ENCODE results near the gene ASIC4.

Gene ASIC4

DNA sequence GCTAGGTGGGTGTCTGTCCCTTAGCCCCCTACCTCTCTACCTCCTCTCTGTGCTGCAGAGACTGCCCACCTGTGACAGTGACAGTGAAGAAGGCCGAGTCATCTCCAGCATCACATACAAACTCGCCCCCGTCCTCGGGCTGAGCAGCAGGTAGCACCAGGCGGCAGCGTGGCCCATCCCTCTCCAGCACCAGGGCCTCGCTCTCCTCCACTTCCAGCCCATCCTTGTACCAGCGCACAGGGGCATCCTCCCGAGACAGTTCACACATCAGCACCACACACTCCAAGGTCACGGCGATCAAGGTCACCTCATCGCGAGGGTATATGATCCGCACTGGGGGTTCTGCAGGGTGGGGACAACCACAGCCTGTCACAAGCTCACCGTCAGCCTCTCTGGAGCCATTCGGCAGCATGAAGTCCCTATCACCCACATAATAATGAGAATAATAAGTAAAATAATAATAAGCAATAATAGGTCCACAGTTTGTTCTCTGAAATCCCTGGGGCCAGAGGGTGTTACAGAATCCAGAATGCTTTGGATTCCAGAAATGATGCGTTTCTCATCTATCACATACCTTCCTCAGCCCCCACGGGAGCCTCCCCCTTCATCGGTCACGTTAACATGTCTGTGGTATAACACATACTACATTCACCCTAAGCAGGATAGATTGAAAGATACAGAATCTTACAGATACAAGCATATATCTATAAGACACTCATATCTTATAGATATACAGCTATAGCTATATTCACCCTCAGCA, 45.1 kb downstream of the ASIC4 start:
- no peaks in the 10 kb centered on the region for H3K9me3 ChIP-seq (ENCODE audit: control insufficient read depth in 1 of 2, low read length in 2 of 2)
- H3K9ac ChIP-seq (ENCODE audit: low read depth in 1 of 2, low read length in 2 of 2) = no peak overlapping the region
- no peak overlapping the region for H3K27ac ChIP-seq (ENCODE audit: low read depth, low read length)
- no peak overlapping the region for H3K4me3 ChIP-seq (ENCODE audit: low read depth in 1 of 2, low read length in 2 of 2)
- H3K27me3 ChIP-seq (ENCODE audit: control insufficient read depth in 1 of 2, insufficient read depth in 2 of 2, low read length in 2 of 2) = peaks cover 0 to 3% of the 10 kb centered on the region in 2 donors
- H3K4me1 ChIP-seq (ENCODE audit: control insufficient read depth in 1 of 2, insufficient read depth in 2 of 2, low read length in 2 of 2) = no peaks in the 10 kb centered on the region
- no peaks in the 10 kb centered on the region for H3K36me3 ChIP-seq (ENCODE audit: control insufficient read depth in 1 of 2, insufficient read depth in 2 of 2, low read length in 2 of 2)

DNA sequence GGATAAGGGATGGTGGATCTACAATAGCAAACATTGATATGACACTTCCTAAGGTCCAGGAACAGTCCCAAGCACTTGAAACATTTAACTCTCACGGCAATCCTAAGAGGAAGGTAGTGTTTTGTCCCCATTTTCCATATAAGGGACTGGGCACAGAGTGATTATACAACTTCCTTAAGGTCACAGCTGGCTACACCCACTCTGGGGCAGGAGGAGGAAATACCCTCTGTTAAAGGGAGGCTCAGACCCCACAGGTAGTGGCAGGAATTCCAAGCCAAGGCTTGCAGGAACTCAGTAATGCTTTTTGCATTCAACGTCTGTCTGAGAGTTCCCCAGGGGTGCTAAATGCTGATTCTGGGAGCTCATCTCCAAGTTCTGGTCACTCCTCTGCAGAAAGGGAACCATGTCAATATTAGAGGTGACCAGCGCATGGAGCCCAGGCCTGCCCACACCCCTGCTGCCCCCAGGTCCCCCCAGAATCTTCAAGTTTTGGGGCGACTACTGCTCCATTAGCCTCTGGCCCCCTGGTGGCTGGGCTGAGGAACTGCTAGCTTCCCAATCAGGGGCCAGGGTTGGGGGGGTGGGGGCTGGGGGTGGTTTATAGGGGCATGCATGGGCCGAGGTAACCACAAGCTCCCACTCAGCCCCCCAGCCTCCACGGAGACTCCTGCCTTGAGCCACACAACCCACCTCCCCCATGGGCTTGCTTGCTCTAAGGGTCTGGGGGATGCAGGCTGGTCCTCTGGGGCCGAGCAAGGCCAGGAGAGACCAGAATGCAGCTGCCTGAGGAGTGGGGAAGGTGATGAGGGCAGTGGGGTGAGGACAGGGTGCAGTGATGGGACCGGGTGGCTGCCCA, 46.0 kb downstream of the ASIC4 start:
- Histone ChIP-seq H3K27ac (ENCODE audit: low read depth, low read length) (no peak overlapping the region), H3K9me3 (ENCODE audit: control insufficient read depth in 1 of 2, low read length in 2 of 2) (no peaks in the 10 kb centered on the region), H3K4me3 (ENCODE audit: low read depth in 1 of 2, low read length in 2 of 2) (no peak overlapping the region), H3K4me1 (ENCODE audit: control insufficient read depth in 1 of 2, insufficient read depth in 2 of 2, low read length in 2 of 2) (no peaks in the 10 kb centered on the region), H3K9ac (ENCODE audit: low read depth in 1 of 2, low read length in 2 of 2) (no peak overlapping the region), H3K27me3 (ENCODE audit: control insufficient read depth in 1 of 2, insufficient read depth in 2 of 2, low read length in 2 of 2) (no peaks in the 10 kb centered on the region), H3K36me3 (ENCODE audit: control insufficient read depth in 1 of 2, insufficient read depth in 2 of 2, low read length in 2 of 2) (no peaks in the 10 kb centered on the region)

GRCh38 chr2:219560893-219561178, 46.6 kb downstream of the ASIC4 start:
- H3K4me1 ChIP-seq (ENCODE audit: control insufficient read depth in 1 of 2, insufficient read depth in 2 of 2, low read length in 2 of 2) = peaks cover 2 to 5% of the 10 kb centered on the region in 2 donors
- no peak overlapping the region for H3K9ac ChIP-seq (ENCODE audit: low read depth in 1 of 2, low read length in 2 of 2)
- no peaks in the 10 kb centered on the region for H3K27me3 ChIP-seq (ENCODE audit: control insufficient read depth in 1 of 2, insufficient read depth in 2 of 2, low read length in 2 of 2)
- no peak overlapping the region for H3K27ac ChIP-seq (ENCODE audit: low read depth, low read length)
- no peaks in the 10 kb centered on the region for H3K9me3 ChIP-seq (ENCODE audit: control insufficient read depth in 1 of 2, low read length in 2 of 2)
- H3K36me3 ChIP-seq (ENCODE audit: control insufficient read depth in 1 of 2, insufficient read depth in 2 of 2, low read length in 2 of 2) = no peaks in the 10 kb centered on the region
- H3K4me3 ChIP-seq (ENCODE audit: low read depth in 1 of 2, low read length in 2 of 2) = no peak overlapping the region

GRCh38 chr2:219561179-219562048, 47.1 kb downstream of the ASIC4 start:
- H3K4me1 ChIP-seq (ENCODE audit: control insufficient read depth in 1 of 2, insufficient read depth in 2 of 2, low read length in 2 of 2) = peaks cover 4 to 6% of the 10 kb centered on the region in 2 donors
- H3K36me3 ChIP-seq (ENCODE audit: control insufficient read depth in 1 of 2, insufficient read depth in 2 of 2, low read length in 2 of 2) = no peaks in the 10 kb centered on the region
- no peak overlapping the region for H3K27ac ChIP-seq (ENCODE audit: low read depth, low read length)
- H3K9me3 ChIP-seq (ENCODE audit: control insufficient read depth in 1 of 2, low read length in 2 of 2) = no peaks in the 10 kb centered on the region
- no peaks in the 10 kb centered on the region for H3K27me3 ChIP-seq (ENCODE audit: control insufficient read depth in 1 of 2, insufficient read depth in 2 of 2, low read length in 2 of 2)
- no peak overlapping the region for H3K9ac ChIP-seq (ENCODE audit: low read depth in 1 of 2, low read length in 2 of 2)
- H3K4me3 ChIP-seq (ENCODE audit: low read depth in 1 of 2, low read length in 2 of 2) = no peak overlapping the region

DNA sequence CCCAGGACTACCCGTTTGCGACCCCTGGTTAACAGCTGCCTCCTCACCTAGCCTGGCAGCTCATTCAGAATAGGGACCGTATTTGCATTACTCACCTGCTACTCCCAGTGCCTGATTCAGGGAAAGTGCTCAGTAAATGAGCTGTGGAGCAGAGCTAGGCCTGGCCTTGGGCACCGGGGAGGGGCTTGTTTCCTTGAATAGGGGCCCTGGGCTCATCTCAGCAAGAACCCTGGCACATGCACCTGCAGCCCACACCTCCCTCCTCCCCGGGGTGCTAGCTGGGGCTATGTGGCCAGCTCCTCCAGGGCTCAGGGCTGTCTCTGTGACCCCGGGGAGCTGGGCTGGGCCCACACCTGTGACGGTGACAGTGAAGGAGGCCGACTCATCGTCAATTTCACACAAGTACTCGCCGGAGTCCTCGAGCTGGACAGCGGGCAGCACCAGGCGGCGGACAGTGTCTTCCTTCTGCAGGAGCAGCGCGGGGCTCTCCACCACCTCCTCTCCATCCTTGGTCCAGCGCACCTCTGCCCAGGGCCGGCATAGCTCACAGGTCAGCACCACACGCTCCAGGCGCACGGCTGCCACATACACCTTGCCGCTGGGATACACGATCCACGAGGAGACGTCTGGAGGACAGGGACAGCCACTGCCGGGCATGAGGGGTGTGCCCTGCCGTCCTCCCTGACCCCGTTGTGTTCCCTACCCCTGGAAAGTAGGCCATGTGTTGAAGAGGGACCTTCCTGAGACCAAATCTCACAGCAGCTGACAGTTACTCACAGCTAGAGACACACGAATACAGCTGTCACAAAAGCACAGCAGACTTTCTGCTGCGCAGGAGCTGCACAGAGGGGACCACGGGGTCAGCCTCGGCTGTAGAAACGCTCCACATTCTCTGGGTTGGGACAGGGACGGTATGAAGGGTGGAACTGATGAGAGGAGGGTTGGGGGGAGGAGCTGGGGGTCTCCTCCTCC, 48.1 kb downstream of the ASIC4 start:
- H3K27me3 ChIP-seq (ENCODE audit: control insufficient read depth in 1 of 2, insufficient read depth in 2 of 2, low read length in 2 of 2) = no peaks in the 10 kb centered on the region
- no peaks in the 10 kb centered on the region for H3K36me3 ChIP-seq (ENCODE audit: control insufficient read depth in 1 of 2, insufficient read depth in 2 of 2, low read length in 2 of 2)
- H3K27ac ChIP-seq (ENCODE audit: low read depth, low read length) = no peak overlapping the region
- H3K4me1 ChIP-seq (ENCODE audit: control insufficient read depth in 1 of 2, insufficient read depth in 2 of 2, low read length in 2 of 2) = peaks cover 4 to 6% of the 10 kb centered on the region in 2 donors
- H3K9me3 ChIP-seq (ENCODE audit: control insufficient read depth in 1 of 2, low read length in 2 of 2) = no peaks in the 10 kb centered on the region
- no peak overlapping the region for H3K9ac ChIP-seq (ENCODE audit: low read depth in 1 of 2, low read length in 2 of 2)
- H3K4me3 ChIP-seq (ENCODE audit: low read depth in 1 of 2, low read length in 2 of 2) = no peak overlapping the region

DNA sequence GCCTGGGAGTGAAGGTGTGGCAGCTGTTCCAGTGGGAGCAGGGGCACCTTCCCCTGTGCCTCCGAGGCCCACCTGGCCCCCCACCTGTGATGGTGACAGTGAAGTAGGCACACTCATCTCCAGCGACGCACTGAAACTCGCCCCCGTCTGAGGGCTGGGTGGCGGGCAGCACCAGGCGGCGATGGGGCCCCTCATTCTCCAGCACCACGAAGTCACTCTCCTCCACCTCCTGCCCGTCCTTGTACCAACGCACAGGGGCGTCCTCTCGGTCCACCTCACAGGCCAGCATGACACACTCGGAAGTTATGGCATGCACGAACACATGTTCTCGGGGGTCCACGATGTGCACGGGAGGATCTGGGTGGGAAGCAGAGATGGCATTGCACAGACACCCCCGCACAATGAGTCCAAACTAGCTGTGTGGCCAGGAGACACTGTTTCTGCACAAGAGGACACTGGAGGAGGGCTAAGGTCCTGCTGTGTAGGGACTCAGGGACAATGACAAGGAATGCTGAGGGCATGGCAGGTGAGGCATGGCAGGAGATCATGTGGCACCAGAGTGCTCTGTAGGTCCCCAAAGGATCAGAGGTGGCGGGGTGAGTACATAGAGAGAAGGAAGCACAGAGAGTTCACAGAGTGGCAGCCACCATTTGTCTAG, 49.1 kb downstream of the ASIC4 start:
- H3K36me3 ChIP-seq (ENCODE audit: control insufficient read depth in 1 of 2, insufficient read depth in 2 of 2, low read length in 2 of 2) = no peaks in the 10 kb centered on the region

GRCh38 chr2:219565130-219566080, 51.1 kb downstream of the ASIC4 start:
- no peaks in the 10 kb centered on the region for H3K36me3 ChIP-seq (ENCODE audit: control insufficient read depth in 1 of 2, insufficient read depth in 2 of 2, low read length in 2 of 2)
- H3K27me3 ChIP-seq (ENCODE audit: control insufficient read depth in 1 of 2, insufficient read depth in 2 of 2, low read length in 2 of 2) = no peaks in the 10 kb centered on the region
- H3K4me1 ChIP-seq (ENCODE audit: control insufficient read depth in 1 of 2, insufficient read depth in 2 of 2, low read length in 2 of 2) = peaks cover 4 to 6% of the 10 kb centered on the region in 2 donors
- H3K27ac ChIP-seq (ENCODE audit: low read depth, low read length) = no peak overlapping the region
- H3K9me3 ChIP-seq (ENCODE audit: control insufficient read depth in 1 of 2, low read length in 2 of 2) = no peaks in the 10 kb centered on the region
- no peak overlapping the region for H3K4me3 ChIP-seq (ENCODE audit: low read depth in 1 of 2, low read length in 2 of 2)
- H3K9ac ChIP-seq (ENCODE audit: low read depth in 1 of 2, low read length in 2 of 2) = no peak overlapping the region

More for the DNA sequence above, 49.1 kb downstream of the ASIC4 start:
- Histone ChIP-seq H3K9me3 (ENCODE audit: control insufficient read depth in 1 of 2, low read length in 2 of 2) (no peaks in the 10 kb centered on the region), H3K27me3 (ENCODE audit: control insufficient read depth in 1 of 2, insufficient read depth in 2 of 2, low read length in 2 of 2) (no peaks in the 10 kb centered on the region), H3K4me1 (ENCODE audit: control insufficient read depth in 1 of 2, insufficient read depth in 2 of 2, low read length in 2 of 2) (peaks cover 4 to 6% of the 10 kb centered on the region in 2 donors), H3K9ac (ENCODE audit: low read depth in 1 of 2, low read length in 2 of 2) (no peak overlapping the region), H3K27ac (ENCODE audit: low read depth, low read length) (no peak overlapping the region), H3K4me3 (ENCODE audit: low read depth in 1 of 2, low read length in 2 of 2) (no peak overlapping the region)

GRCh38 chr2:219566640-219567039, 52.4 kb downstream of the ASIC4 start:
- no peak overlapping the region for H3K9ac ChIP-seq (ENCODE audit: low read depth in 1 of 2, low read length in 2 of 2)
- no peak overlapping the region for H3K27ac ChIP-seq (ENCODE audit: low read depth, low read length)
- no peaks in the 10 kb centered on the region for H3K9me3 ChIP-seq (ENCODE audit: control insufficient read depth in 1 of 2, low read length in 2 of 2)
- no peak overlapping the region for H3K4me3 ChIP-seq (ENCODE audit: low read depth in 1 of 2, low read length in 2 of 2)
- peaks cover 4 to 6% of the 10 kb centered on the region in 2 donors for H3K4me1 ChIP-seq (ENCODE audit: control insufficient read depth in 1 of 2, insufficient read depth in 2 of 2, low read length in 2 of 2)
- H3K36me3 ChIP-seq (ENCODE audit: control insufficient read depth in 1 of 2, insufficient read depth in 2 of 2, low read length in 2 of 2) = no peaks in the 10 kb centered on the region
- H3K27me3 ChIP-seq (ENCODE audit: control insufficient read depth in 1 of 2, insufficient read depth in 2 of 2, low read length in 2 of 2) = peaks cover 0 to 3% of the 10 kb centered on the region in 2 donors

Measured in duodenal mucosa (tissue), 2 donors.